ENCODE measurements around the gene ANKRD39.
A peak's percentile ranks its signal among the peaks of the same experiment; 100 is the strongest.
"Not testable (repeated sequence)": the region's sequence is repeated elsewhere in the genome, so short reads cannot be mapped to it uniquely, and the experiment has no call there.

ANKRD39 gene

DNA sequence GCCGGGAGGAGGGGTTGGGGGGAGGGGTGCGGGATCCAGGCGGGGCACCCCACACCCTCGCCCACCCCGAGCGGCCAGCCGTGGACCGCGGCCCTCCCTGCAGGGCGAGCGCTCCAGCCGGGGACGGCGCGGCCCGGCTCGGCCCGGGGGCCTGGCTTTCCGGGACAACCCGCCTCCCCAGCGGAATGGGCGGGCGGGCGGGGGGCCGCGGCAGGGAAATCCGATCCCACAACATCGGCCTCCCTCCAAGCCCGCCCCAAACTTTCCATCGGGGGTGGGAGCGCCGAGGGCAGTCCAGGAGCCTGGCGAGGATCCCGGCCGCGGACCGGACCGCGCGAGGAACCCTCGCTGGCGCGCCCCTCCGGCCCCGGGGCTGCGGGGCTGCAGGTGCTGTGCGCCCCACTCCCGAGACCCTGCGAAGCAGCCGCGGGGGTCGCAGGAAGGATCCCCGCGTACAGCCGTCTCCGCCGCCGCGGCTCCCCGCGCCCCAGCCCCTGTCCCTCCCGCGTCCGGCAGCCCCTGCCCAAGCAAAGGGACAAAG, 11.5 kb upstream of the ANKRD39 start:
- Histone ChIP-seq H3K36me3 (ENCODE audit: insufficient read depth, low read length) (peaks cover 34% of the 10 kb centered on the region), H3K9ac (ENCODE audit: low read depth, low read length) (peak overlapping the region; percentile 94), H3K9me3 (replicated peaks; ENCODE audit: low read length) (no peaks in the 10 kb centered on the region), H3K4me3 (ENCODE audit: low read length) (peak overlapping the region; percentile 88), H3K4me2 (ENCODE audit: low read length) (peak overlapping the region; percentile 99), H3K27me3 (ENCODE audit: control insufficient read depth, insufficient read depth, low read length) (no peaks in the 10 kb centered on the region), H3K4me1 (ENCODE audit: control insufficient read depth, insufficient read depth, low read length) (peaks cover 41% of the 10 kb centered on the region)

DNA sequence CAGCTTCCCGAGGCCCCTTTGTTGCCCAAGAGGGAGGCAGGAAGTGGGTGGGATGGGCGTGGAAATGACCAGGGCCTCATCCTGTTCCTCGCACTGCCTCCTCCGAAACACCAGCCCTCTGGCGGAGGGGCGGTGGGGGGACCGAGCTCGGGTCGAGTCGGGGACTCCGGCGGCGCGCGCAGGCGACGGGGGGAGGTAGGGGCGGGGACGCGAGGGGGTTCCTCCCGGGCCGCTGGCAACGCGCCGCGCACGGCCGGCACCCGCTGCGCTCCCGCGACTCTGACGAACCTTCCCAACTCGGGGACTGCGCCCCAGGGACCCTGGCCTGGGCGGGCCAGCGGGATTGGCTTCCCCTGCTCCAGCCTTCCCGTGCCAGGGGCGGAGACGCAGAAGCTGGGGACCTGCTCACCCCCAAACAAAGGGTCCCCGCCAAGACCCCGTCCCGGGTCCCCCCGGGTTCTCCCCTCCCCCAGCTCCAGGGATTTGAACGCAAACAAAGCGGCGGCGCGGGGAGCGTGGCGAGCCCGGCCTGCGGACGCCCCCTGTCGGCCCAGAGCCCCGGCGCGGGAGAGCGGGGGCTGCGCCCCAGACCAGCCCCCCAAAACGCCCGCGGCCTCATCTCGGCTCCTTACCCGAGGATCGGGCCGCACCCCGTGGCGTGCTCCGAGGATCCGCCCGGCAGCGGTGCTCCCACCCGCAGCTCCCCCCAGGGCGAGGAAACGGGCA, 10.9 kb upstream of the ANKRD39 start:
- Histone ChIP-seq H3K36me3 (ENCODE audit: insufficient read depth, low read length) (peaks cover 41% of the 10 kb centered on the region), H3K4me2 (ENCODE audit: low read length) (peak overlapping the region; percentile 99), H3K9me3 (replicated peaks; ENCODE audit: low read length) (no peaks in the 10 kb centered on the region), H3K9ac (ENCODE audit: low read depth, low read length) (peak overlapping the region; percentile 94), H3K4me1 (ENCODE audit: control insufficient read depth, insufficient read depth, low read length) (peaks cover 35% of the 10 kb centered on the region), H3K27me3 (ENCODE audit: control insufficient read depth, insufficient read depth, low read length) (no peaks in the 10 kb centered on the region), H3K4me3 (ENCODE audit: low read length) (peak overlapping the region; percentile 88)

DNA sequence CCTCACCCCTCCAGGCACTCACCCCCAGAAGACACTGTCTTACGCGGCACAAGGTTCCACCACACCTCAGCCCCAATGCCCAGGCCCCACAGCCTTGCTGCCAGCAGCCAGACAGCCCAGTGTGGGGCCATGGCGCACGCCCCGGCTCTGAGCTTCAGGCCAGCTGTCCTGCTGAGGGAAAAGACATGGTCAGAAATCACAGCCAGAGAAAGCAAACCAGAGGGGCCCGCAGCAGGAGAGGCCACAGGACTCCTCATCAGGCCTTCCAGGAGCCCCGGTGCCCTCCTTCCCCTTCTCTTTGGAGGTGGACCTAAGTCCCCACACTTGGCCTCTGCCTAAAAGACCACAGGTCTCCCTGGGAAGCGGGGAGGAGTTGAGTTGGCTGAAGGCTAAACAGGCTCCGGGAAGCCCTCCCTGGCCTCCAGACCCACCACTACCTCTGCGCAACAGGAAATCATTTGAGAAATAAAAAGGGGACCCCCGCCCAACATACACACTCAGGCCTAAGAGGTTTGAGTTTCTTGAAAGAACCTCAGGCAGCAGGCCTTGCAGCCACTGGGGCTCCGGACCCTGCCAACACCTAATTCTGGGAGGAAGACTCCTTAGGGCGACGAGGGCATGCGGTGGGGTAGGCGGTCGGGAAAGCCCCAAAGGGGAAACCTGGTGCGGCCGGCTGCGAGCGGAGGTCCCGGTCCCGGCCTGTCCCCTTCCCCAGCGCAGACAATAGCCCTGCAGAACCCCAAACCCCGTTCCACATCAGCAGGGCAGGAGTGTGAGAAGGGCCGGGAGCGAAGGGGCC, 10.1 kb upstream of the ANKRD39 start:
- H3K4me3 ChIP-seq (ENCODE audit: low read length), result peak overlapping the region; percentile 88
- H3K4me1 ChIP-seq (ENCODE audit: control insufficient read depth, insufficient read depth, low read length), result peaks cover 27% of the 10 kb centered on the region
- no peaks in the 10 kb centered on the region for H3K27me3 ChIP-seq (ENCODE audit: control insufficient read depth, insufficient read depth, low read length)
- H3K9me3 ChIP-seq (replicated peaks; ENCODE audit: low read length), result no peaks in the 10 kb centered on the region
- peaks cover 48% of the 10 kb centered on the region for H3K36me3 ChIP-seq (ENCODE audit: insufficient read depth, low read length)
- H3K9ac ChIP-seq (ENCODE audit: low read depth, low read length), result peak overlapping the region; percentile 94
- H3K4me2 ChIP-seq (ENCODE audit: low read length), result peak overlapping the region; percentile 99

DNA sequence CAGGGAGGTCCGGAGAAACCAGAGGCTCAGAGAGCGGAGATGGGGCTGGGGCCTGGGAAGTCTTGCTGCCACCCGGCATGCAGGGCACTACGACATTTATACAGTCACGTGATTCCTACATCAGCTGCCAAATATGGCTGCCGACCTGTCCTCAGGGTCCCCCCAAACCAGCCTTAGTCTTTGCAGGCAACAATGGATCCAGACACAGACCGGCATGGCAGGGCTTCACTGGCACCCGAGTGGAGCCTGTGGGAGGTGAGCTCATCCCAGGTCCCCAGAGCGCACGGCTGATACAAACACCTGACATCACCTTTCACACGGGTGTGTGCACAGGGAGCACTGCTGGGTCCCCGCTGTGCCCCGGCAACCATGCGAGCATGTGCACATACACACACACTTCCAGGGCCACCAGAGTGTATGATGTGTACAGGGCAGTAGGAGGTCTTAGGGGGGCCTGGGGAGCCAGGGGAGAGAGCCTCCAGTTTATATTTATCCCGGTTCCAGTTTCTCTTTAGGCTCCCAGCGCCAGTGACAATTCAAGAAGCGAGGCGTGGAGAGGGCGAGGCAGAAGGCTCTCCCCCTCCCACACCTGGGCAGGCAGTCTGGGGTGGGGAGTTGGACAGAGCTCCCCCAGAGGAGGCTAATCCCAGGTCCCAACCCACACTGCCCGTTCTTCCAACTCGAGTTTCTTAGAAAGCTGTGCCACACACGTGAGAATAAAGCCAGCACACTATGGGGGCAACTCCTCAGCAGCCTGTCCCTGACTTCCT, 9.4 kb upstream of the ANKRD39 start:
- Histone ChIP-seq H3K9ac (ENCODE audit: low read depth, low read length) (peak overlapping the region; percentile 94), H3K36me3 (ENCODE audit: insufficient read depth, low read length) (peaks cover 52% of the 10 kb centered on the region), H3K4me1 (ENCODE audit: control insufficient read depth, insufficient read depth, low read length) (peaks cover 22% of the 10 kb centered on the region), H3K27me3 (ENCODE audit: control insufficient read depth, insufficient read depth, low read length) (no peaks in the 10 kb centered on the region), H3K4me2 (ENCODE audit: low read length) (peak overlapping the region; percentile 99), H3K4me3 (ENCODE audit: low read length) (peak overlapping the region; percentile 88), H3K9me3 (replicated peaks; ENCODE audit: low read length) (no peaks in the 10 kb centered on the region)

DNA sequence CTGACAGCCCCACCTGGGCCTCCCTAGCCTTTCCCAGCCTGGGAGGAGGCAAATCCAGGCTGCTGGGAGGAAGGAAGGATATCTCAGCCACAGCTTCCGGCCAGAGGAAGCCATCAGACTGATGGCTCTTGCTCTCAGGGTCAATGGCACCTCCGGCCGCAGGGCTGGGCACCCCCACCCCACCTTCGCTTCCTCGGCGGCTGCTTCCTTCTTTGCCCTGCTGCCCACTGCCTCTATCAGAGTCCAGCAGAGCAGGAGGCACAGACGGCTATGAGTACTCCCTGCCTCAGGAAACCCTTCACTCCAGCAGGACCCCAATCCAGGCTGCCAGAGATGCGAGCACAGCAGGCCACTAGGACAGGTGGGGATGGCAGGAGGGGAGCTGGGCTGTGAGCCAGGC, 8.8 kb upstream of the ANKRD39 start:
- peaks cover 57% of the 10 kb centered on the region for H3K36me3 ChIP-seq (ENCODE audit: insufficient read depth, low read length)

DNA sequence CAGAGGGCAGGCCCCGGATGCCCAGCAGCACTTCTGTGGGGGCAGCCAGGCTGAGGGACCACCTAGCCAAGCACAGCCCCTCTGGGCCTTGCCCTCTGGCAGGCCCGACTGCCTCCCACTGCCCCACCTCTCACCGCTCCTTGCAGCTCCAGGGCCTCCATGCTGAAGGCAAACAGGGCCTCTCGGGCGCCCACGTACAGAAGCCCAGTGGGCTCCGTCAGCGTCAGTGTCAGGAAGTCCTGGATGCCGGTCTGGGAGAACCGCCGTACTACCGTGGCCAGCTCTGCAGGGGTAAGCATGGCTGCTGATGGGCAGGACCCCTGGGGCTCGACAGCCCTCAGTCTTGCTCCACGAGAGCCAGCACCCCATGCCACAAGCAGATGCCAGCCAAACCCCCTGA, 8.3 kb upstream of the ANKRD39 start:
- Histone ChIP-seq H3K9ac (ENCODE audit: low read depth, low read length) (peak overlapping the region; percentile 94), H3K4me2 (ENCODE audit: low read length) (peak overlapping the region; percentile 99), H3K36me3 (ENCODE audit: insufficient read depth, low read length) (peaks cover 62% of the 10 kb centered on the region), H3K27me3 (ENCODE audit: control insufficient read depth, insufficient read depth, low read length) (no peaks in the 10 kb centered on the region), H3K9me3 (replicated peaks; ENCODE audit: low read length) (no peaks in the 10 kb centered on the region), H3K4me3 (ENCODE audit: low read length) (peak overlapping the region; percentile 88), H3K4me1 (ENCODE audit: control insufficient read depth, insufficient read depth, low read length) (peaks cover 26% of the 10 kb centered on the region)

More for the DNA sequence above, 8.8 kb upstream of the ANKRD39 start:
- H3K9ac ChIP-seq (ENCODE audit: low read depth, low read length), result peak overlapping the region; percentile 94
- no peaks in the 10 kb centered on the region for H3K27me3 ChIP-seq (ENCODE audit: control insufficient read depth, insufficient read depth, low read length)
- peaks cover 26% of the 10 kb centered on the region for H3K4me1 ChIP-seq (ENCODE audit: control insufficient read depth, insufficient read depth, low read length)
- H3K4me2 ChIP-seq (ENCODE audit: low read length), result peak overlapping the region; percentile 99
- H3K9me3 ChIP-seq (replicated peaks; ENCODE audit: low read length), result no peaks in the 10 kb centered on the region
- H3K4me3 ChIP-seq (ENCODE audit: low read length), result peak overlapping the region; percentile 88

DNA sequence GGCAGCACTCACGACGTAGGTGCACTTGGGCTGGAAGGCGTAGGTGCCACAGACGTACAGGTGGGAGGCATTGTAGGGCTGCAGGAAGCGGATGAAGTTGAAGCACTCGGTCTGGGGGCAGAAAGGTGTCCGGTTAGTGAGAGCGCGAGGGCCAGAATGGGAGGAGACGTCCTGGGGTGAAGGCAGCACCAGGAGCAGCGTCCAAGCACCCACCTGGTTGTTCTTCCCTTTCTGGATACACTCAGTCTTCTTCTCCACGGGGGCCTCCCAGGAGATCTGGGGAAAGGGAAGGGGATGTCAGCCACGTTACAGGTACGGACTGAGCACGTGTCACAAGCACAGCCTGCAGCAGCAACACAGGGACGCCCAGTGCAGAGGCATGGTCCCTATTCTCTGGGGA, 7.8 kb upstream of the ANKRD39 start:
- peaks cover 67% of the 10 kb centered on the region for H3K36me3 ChIP-seq (ENCODE audit: insufficient read depth, low read length)
- no peak overlapping the region for H3K4me3 ChIP-seq (ENCODE audit: low read length)
- peaks cover 26% of the 10 kb centered on the region for H3K4me1 ChIP-seq (ENCODE audit: control insufficient read depth, insufficient read depth, low read length)
- H3K27me3 ChIP-seq (ENCODE audit: control insufficient read depth, insufficient read depth, low read length), result no peaks in the 10 kb centered on the region
- no peaks in the 10 kb centered on the region for H3K9me3 ChIP-seq (replicated peaks; ENCODE audit: low read length)
- H3K9ac ChIP-seq (ENCODE audit: low read depth, low read length), result no peak overlapping the region
- H3K4me2 ChIP-seq (ENCODE audit: low read length), result peak overlapping the region; percentile 99

DNA sequence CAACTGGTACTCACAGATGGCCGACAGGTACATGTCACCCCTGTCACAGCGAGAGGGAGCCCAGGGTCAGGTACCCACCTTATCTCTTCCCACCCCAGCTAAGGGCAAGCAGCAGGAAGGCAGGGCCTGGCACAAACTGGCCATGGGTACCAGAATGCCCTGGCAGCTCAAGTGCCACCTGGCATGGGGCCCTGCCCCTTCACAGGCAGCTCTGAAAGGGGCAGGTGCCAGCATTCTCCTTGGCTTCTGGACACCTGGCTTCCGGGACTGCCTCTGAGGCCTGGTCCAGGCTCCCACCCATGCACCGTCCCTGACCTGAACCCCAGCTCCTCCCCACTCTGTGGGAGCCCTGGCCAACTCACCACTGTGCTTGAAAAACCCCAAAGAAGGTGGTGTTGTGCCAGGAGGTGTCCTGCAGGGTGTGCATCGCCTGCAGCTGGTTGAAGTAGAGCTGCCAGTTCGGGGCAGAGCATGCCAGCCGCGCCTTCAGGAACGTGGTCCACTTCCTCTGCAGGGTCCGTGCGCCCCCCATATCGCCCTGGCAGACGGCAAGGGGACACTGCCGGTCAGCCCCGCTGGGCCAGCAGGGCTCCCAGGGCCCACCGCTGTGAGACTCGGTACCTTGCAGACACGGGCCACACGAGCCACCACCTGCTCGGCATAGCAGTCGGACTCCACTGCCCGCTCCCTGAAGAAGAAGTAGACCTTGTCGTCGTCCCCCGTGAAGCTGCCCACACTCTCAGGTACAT, 6.7 kb upstream of the ANKRD39 start:
- Histone ChIP-seq H3K9me3 (replicated peaks; ENCODE audit: low read length) (no peaks in the 10 kb centered on the region), H3K9ac (ENCODE audit: low read depth, low read length) (no peak overlapping the region), H3K36me3 (ENCODE audit: insufficient read depth, low read length) (peaks cover 73% of the 10 kb centered on the region), H3K4me2 (ENCODE audit: low read length) (no peak overlapping the region), H3K27me3 (ENCODE audit: control insufficient read depth, insufficient read depth, low read length) (no peaks in the 10 kb centered on the region), H3K4me1 (ENCODE audit: control insufficient read depth, insufficient read depth, low read length) (peaks cover 23% of the 10 kb centered on the region), H3K4me3 (ENCODE audit: low read length) (no peak overlapping the region)

DNA sequence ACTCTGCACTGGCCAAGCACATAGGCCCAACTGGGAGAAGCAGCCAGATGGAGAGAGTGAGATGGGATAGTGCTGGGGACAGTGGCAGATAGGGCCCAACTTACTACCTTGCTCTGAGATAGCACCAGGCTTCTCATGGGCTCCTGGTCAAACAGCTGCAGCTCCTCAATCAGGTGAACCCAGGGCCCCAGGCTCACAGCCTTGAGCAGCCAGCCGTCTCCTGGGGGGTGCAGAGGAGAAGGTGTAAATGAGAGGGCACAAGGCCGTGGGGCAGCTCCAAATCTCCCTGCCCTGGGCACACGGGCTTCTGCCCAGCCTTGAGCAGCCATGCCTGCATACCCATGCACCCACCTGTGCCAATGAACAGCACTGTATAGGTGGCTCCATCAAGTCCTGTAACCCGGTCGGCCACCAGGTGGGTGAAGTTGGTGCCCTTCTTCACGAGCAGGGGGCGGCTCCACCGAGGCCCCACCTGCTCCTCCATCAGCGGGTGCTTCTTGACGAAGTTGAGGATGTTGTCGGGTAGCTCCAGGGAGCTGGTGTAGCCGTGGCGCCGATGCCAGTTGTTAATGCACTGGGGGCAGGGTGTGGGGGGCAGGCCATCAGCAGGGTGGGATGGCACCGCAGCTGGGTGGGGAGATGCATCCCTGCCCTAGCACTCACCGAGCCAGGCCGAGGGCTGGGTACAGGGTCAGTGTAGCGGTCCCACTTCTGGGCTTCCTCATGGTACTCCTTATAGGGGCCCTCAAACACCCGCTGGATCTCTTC, 5.9 kb upstream of the ANKRD39 start:
- H3K36me3 ChIP-seq (ENCODE audit: insufficient read depth, low read length), result peaks cover 73% of the 10 kb centered on the region
- no peaks in the 10 kb centered on the region for H3K27me3 ChIP-seq (ENCODE audit: control insufficient read depth, insufficient read depth, low read length)
- no peak overlapping the region for H3K4me3 ChIP-seq (ENCODE audit: low read length)
- no peak overlapping the region for H3K4me2 ChIP-seq (ENCODE audit: low read length)
- H3K4me1 ChIP-seq (ENCODE audit: control insufficient read depth, insufficient read depth, low read length), result peaks cover 31% of the 10 kb centered on the region
- no peak overlapping the region for H3K9ac ChIP-seq (ENCODE audit: low read depth, low read length)
- no peaks in the 10 kb centered on the region for H3K9me3 ChIP-seq (replicated peaks; ENCODE audit: low read length)

DNA sequence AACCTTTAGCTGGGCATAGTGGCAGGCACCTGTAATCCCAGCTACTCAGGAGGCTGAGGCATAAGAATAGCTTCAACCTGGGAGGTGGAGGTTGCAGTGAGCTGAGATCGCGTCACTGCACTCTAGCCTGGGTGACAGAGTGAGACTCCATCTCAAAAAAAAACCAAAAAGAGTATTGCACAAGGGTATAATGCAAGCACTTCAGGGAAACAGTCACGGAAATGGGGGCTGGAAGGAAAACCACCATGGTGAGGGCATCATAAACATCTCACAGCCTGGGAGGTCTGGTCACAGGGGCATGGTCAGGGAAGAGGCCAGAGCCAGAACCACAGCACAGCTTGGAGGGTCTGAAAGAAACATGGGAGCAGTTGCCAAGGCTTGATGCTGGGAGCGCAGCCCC, 5.2 kb upstream of the ANKRD39 start:
- H3K4me1 ChIP-seq (ENCODE audit: control insufficient read depth, insufficient read depth, low read length), result peaks cover 35% of the 10 kb centered on the region
- H3K36me3 ChIP-seq (ENCODE audit: insufficient read depth, low read length), result peaks cover 73% of the 10 kb centered on the region
- not testable (repeated sequence) for H3K9ac ChIP-seq (ENCODE audit: low read depth, low read length); H3K4me2 ChIP-seq (ENCODE audit: low read length); H3K27me3 ChIP-seq (ENCODE audit: control insufficient read depth, insufficient read depth, low read length); H3K4me3 ChIP-seq (ENCODE audit: low read length); H3K9me3 ChIP-seq (replicated peaks; ENCODE audit: low read length)

All from skeletal muscle satellite cell (primary cell).